Activated B cell treated with CpG ODN at 0.5 μM for 24 hours (primary cell): ENCODE data around the gene POP7. TPM values are rescaled to one million over a fixed set of nuclear protein-coding genes. Genes with fewer than 3 reads are reported as not detected.

ENCODE experiments used
- ATAC-seq: fragments of 200-7000 bp; cut with Tn5 transposase; one replicate; pipeline ENCODE4 v1.10.0; 2021; ENCODE audit warnings: low read depth, mild to moderate bottlenecking, moderate library complexity
- CTCF ChIA-PET: fragments of 350-600 bp; sonication (Branson Sonifier 250); formaldehyde crosslinking; loops from one replicate; lab custom pipeline; 2021; ENCODE audit warnings: antibody characterized with exemption; lab: Charles Lee
- POLR2A ChIA-PET: fragments of 350-600 bp; sonication (Branson Sonifier 250); formaldehyde crosslinking; loops from one replicate; lab custom pipeline; 2021; ENCODE audit warnings: antibody characterized with exemption; lab: Charles Lee
- DNase-seq: peaks from one replicate; pipeline ENCODE4 v3.0.0; 2022
- H3K27ac Mint-ChIP-seq: one replicate; pipeline ENCODE4 v1.8.0; 2020; ENCODE audit warnings: mixed read lengths
- H3K27me3 Mint-ChIP-seq: one replicate; pipeline ENCODE4 v1.8.0; 2021; ENCODE audit warnings: mixed read lengths
- H3K36me3 Mint-ChIP-seq: one replicate; pipeline ENCODE4 v1.8.0; 2021; ENCODE audit warnings: low read depth, mixed read lengths
- H3K4me1 Mint-ChIP-seq: one replicate; pipeline ENCODE4 v1.8.0; 2021; ENCODE audit warnings: mixed read lengths
- H3K4me3 Mint-ChIP-seq: one replicate; pipeline ENCODE4 v1.8.0; 2020; ENCODE audit warnings: mild to moderate bottlenecking, mixed read lengths
- H3K9me3 Mint-ChIP-seq: one replicate; pipeline ENCODE4 v1.8.0; 2020; ENCODE audit warnings: mixed read lengths
- CTCF ChIP-seq: fragments of 200-600 bp; IDR thresholded peaks from one replicate; pipeline ENCODE4 v1.8.0; 2022; ENCODE audit warnings: antibody characterized with exemption, mild to moderate bottlenecking
- intact Hi-C: fragments of 100-400 bp; cut with micrococcal nuclease; formaldehyde crosslinking; loops from one replicate; pipeline ENCODE4 v1.15.1; 2024
- total RNA-seq: library from RNA; stranded (reverse); gene quantifications from 2 replicates; pipeline ENCODE4 v1.2.3, GENCODE V29; 2022

POP7 gene
- total RNA-seq, 1 donor from 2014 or later, result 21.7 TPM

- TF ChIP-seq CTCF, result no peak
- CTCF ChIA-PET, result interaction anchor here (1.4 to 1.8 kb wide), 2 partner anchors 14 to 72 kb away, joined by 4 to 7 read pairs; no protein-coding TSS in a partner anchor
- Mint-ChIP-seq H3K36me3 (peaks cover 54% of the 10 kb centered on the region), H3K4me1 (peaks cover 9% of the 10 kb centered on the region), H3K9me3 (no peaks in the 10 kb centered on the region), H3K27ac (peak overlapping the region; percentile 80), H3K4me3 (no peak overlapping the region), H3K27me3 (no peaks in the 10 kb centered on the region)
- no peak for ATAC-seq
- POLR2A ChIA-PET, result interaction anchor here (0.6 to 6.3 kb wide), 7 partner anchors 28 to 562 kb away, joined by 3 to 60 read pairs (median 3); partner anchors contain the start of genes FBXO24, LRCH4, POP7 and SRRT
- intact Hi-C loops, result loop anchor here (10.0 kb wide), 1 partner anchor 593 kb away; the partner anchor contains the start of genes COPS6 and ZNF3
- no peak for DNase-seq
These were observed 28.3 kb upstream of the POP7 start for GRCh38 chr7:100677308-100678267.

DNA sequence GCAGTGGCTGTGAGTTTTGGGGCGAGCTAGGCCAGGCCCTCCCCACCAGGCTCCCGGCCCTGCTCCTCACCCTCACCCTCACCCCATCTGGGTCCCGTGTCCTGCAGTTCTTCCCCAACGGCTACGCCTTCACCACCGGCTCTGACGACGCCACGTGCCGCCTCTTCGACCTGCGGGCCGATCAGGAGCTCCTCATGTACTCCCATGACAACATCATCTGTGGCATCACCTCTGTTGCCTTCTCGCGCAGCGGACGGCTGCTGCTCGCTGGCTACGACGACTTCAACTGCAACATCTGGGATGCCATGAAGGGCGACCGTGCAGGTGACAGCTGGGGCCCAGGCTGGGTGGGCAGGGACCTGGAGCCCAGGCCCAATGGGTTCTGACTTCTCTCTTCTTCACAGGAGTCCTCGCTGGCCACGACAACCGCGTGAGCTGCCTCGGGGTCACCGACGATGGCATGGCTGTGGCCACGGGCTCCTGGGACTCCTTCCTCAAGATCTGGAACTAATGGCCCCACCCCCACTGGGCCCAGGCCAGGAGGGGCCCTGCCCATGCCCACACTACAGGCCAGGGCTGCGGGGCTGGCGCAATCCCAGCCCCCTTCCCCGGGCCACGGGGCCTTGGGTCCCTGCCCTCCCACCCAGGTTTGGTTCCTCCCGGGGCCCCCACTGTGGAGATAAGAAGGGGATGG is 27.5 kb upstream of the POP7 start:
- Mint-ChIP-seq H3K4me1 (peaks cover 5% of the 10 kb centered on the region), H3K9me3 (no peaks in the 10 kb centered on the region), H3K27ac (peak overlapping the region; percentile 24), H3K36me3 (peaks cover 59% of the 10 kb centered on the region), H3K27me3 (no peaks in the 10 kb centered on the region), H3K4me3 (no peak overlapping the region)
- ATAC-seq, result no peak
- ChIA-PET CTCF (interaction anchor here (1.4 to 1.8 kb wide), 2 partner anchors 13 to 73 kb away, joined by 4 to 7 read pairs; no protein-coding TSS in a partner anchor), POLR2A (interaction anchor here (0.6 to 6.3 kb wide), 4 partner anchors 27 to 196 kb away, joined by 3 to 60 read pairs (median 4); partner anchors contain the start of genes FBXO24, LRCH4, POP7 and SRRT)
- no peak for TF ChIP-seq CTCF
- no peak for DNase-seq
- intact Hi-C loops, result loop anchor here (10.0 kb wide), 1 partner anchor 594 kb away; the partner anchor contains the start of genes COPS6 and ZNF3

GRCh38 chr7:100679129-100679926 is 26.6 kb upstream of the POP7 start:
- peaks cover 60% of the 10 kb centered on the region for H3K36me3 Mint-ChIP-seq
- intact Hi-C loops, result loop anchor here (10.0 kb wide), 1 partner anchor 595 kb away; the partner anchor contains the start of genes COPS6 and ZNF3
- ChIA-PET CTCF (no interaction called here), POLR2A (interaction anchor here (0.7 to 2.6 kb wide), 2 partner anchors 13 to 76 kb away, joined by 7 to 11 read pairs; no protein-coding TSS in a partner anchor)
- H3K9me3 Mint-ChIP-seq, result no peaks in the 10 kb centered on the region
- DNase-seq (no peak), ATAC-seq (no peak)
- H3K27ac Mint-ChIP-seq, result no peak overlapping the region
- no peak overlapping the region for H3K4me3 Mint-ChIP-seq
- TF ChIP-seq CTCF, result no peak
- peaks cover 5% of the 10 kb centered on the region for H3K4me1 Mint-ChIP-seq
- no peaks in the 10 kb centered on the region for H3K27me3 Mint-ChIP-seq

- ChIA-PET CTCF (no interaction called here), POLR2A (interaction anchor here (0.7 to 2.6 kb wide), 3 partner anchors 12 to 77 kb away, joined by 5 to 11 read pairs (median 7); no protein-coding TSS in a partner anchor)
- no peaks in the 10 kb centered on the region for H3K9me3 Mint-ChIP-seq
- intact Hi-C loops, result loop anchor here (10.0 kb wide), 1 partner anchor 595 kb away; the partner anchor contains the start of genes COPS6 and ZNF3
- no peaks in the 10 kb centered on the region for H3K27me3 Mint-ChIP-seq
- H3K27ac Mint-ChIP-seq, result no peak overlapping the region
- no peak for TF ChIP-seq CTCF
- no peak for ATAC-seq
- H3K4me3 Mint-ChIP-seq, result no peak overlapping the region
- H3K36me3 Mint-ChIP-seq, result peaks cover 64% of the 10 kb centered on the region
- H3K4me1 Mint-ChIP-seq, result peaks cover 4% of the 10 kb centered on the region
- no peak for DNase-seq
These were observed 25.9 kb upstream of the POP7 start for GRCh38 chr7:100679927-100680575.
